Neural cell (in vitro differentiated cells): ENCODE measurements around the gene UCKL1. TPM values are rescaled to one million over a fixed set of nuclear protein-coding genes. Genes with fewer than 3 reads are reported as not detected.

Source experiments
- H2AFZ ChIP-seq: fragments of 200-600, 300-800 bp; sonication (generic), shearing (Covaris generic); 2 replicates; pipeline ENCODE4 v1.6.0; 2014; ENCODE audit warnings: low read depth, mild to moderate bottlenecking, antibody characterized with exemption, low read length, moderate library complexity
- H3F3A ChIP-seq: fragments of 200-600 bp; shearing (Covaris generic); 2 replicates; pipeline ENCODE4 v1.6.1; 2016; ENCODE audit warnings: mild to moderate bottlenecking, moderate library complexity, mixed read lengths, antibody characterized with exemption, low read length; ENCODE audit not compliant: insufficient read depth, poor library complexity, severe bottlenecking
- H3K27ac ChIP-seq: fragments of 200-600, 300-800 bp; sonication (generic), shearing (Covaris generic); 2 replicates; pipeline ENCODE4 v1.5.1; 2014; ENCODE audit warnings: mild to moderate bottlenecking, low read length, moderate library complexity
- H3K27me3 ChIP-seq: fragments of 300-800, 200-600 bp; sonication (generic), shearing (Covaris generic); 2 replicates; pipeline ENCODE4 v1.6.0; 2014; ENCODE audit warnings: mild to moderate bottlenecking, low read depth, low read length, moderate library complexity; ENCODE audit not compliant: insufficient read depth
- H3K36me3 ChIP-seq: fragments of 300-800, 200-600 bp; sonication (generic), shearing (Covaris generic); 2 replicates; pipeline ENCODE4 v1.5.1; 2014; ENCODE audit warnings: mild to moderate bottlenecking, antibody characterized with exemption, low read length, moderate library complexity; ENCODE audit not compliant: insufficient read depth
- H3K4me2 ChIP-seq: fragments of 300-800, 200-600 bp; sonication (generic), shearing (Covaris generic); 2 replicates; pipeline ENCODE4 v1.6.0; 2014; ENCODE audit warnings: mild to moderate bottlenecking, low read length
- H3K4me3 ChIP-seq: fragments of 300-800, 200-600 bp; sonication (generic), shearing (Covaris generic); 2 replicates; pipeline ENCODE4 v1.5.1; 2014; ENCODE audit warnings: mild to moderate bottlenecking, low read length, moderate library complexity
- H3K79me2 ChIP-seq: fragments of 200-600 bp; shearing (Covaris generic); replicated peaks from 2 replicates; pipeline ENCODE4 v1.6.0; 2014; ENCODE audit warnings: mild to moderate bottlenecking, low read length, moderate library complexity; ENCODE audit not compliant: insufficient read depth
- H3K9ac ChIP-seq: fragments of 300-800, 200-600 bp; sonication (generic), shearing (Covaris generic); 2 replicates; pipeline ENCODE4 v1.6.1; 2016; ENCODE audit warnings: mild to moderate bottlenecking, low read length, mixed read lengths
- H3K9me2 ChIP-seq: fragments of 200-600 bp; shearing (Covaris generic); 2 replicates; pipeline ENCODE4 v1.6.1; 2016; ENCODE audit warnings: mild to moderate bottlenecking, low read length, mixed read lengths; ENCODE audit not compliant: insufficient read depth
- H3K9me3 ChIP-seq: fragments of 200-600, 300-800 bp; sonication (generic), shearing (Covaris generic); 2 replicates; pipeline ENCODE4 v1.6.1; 2016; ENCODE audit warnings: mild to moderate bottlenecking, mixed run types, low read length, moderate library complexity, mixed read lengths
- H4K20me1 ChIP-seq: fragments of 200-600 bp; shearing (Covaris generic); 2 replicates; pipeline ENCODE4 v1.6.1; 2016; ENCODE audit warnings: mild to moderate bottlenecking, mixed run types; ENCODE audit not compliant: insufficient read depth
- EP300 ChIP-seq: fragments of 450-650 bp; conservative IDR thresholded peaks from 2 replicates; pipeline ENCODE4 v1.6.1; 2014; ENCODE audit warnings: antibody characterized with exemption, mild to moderate bottlenecking, moderate library complexity; ENCODE audit not compliant: poor library complexity, severe bottlenecking
- EZH2 ChIP-seq: fragments of 200-600, 300-800 bp; shearing (Covaris generic), sonication (generic); IDR thresholded peaks from 2 replicates; pipeline ENCODE4 v1.6.1; 2014; ENCODE audit warnings: antibody characterized with exemption, low read length, borderline replicate concordance, mild to moderate bottlenecking; ENCODE audit not compliant: insufficient read depth, poor library complexity, severe bottlenecking
- MXI1 ChIP-seq: fragments of 450-650 bp; conservative IDR thresholded peaks from 2 replicates; pipeline ENCODE4 v1.6.1; 2014; ENCODE audit warnings: antibody characterized with exemption, mild to moderate bottlenecking; ENCODE audit not compliant: poor library complexity, severe bottlenecking
- POLR2AphosphoS5 ChIP-seq: IDR thresholded peaks from 2 replicates; pipeline ENCODE4 v1.6.1; 2012
- RAD21 ChIP-seq: fragments of 450-650 bp; conservative IDR thresholded peaks from 2 replicates; pipeline ENCODE4 v1.6.1; 2014; ENCODE audit warnings: antibody characterized with exemption, mild to moderate bottlenecking, moderate library complexity
- SMC3 ChIP-seq: fragments of 450-650 bp; conservative IDR thresholded peaks from 2 replicates; pipeline ENCODE4 v1.6.1; 2014; ENCODE audit warnings: antibody characterized with exemption, mild to moderate bottlenecking, moderate library complexity; ENCODE audit not compliant: poor library complexity
- TAF1 ChIP-seq: IDR thresholded peaks from 2 replicates; pipeline ENCODE4 v1.6.1; 2012; ENCODE audit warnings: low read depth
- polyA plus RNA-seq: library from polyadenylated mRNA; depleted of rRNA; stranded (reverse); fragments of >200 nt; gene quantifications from 2 replicates; pipeline ENCODE4 v1.2.3, GENCODE V29; 2014
- TF ChIP-seq, protein P1 (sequence below): fragments of 450-650 bp; IDR thresholded peaks from 2 replicates; pipeline ENCODE4 v1.5.1; 2014; ENCODE audit warnings: antibody characterized with exemption, mild to moderate bottlenecking, moderate library complexity; ENCODE audit not compliant: poor library complexity, severe bottlenecking
- TF ChIP-seq, protein P2 (sequence below): IDR thresholded peaks from 2 replicates; pipeline ENCODE4 v1.6.1; 2012; ENCODE audit warnings: borderline replicate concordance

The UCKL1 gene
- polyA plus RNA-seq, 1 donor from 2014 or later: 58.9 TPM

- H2AFZ ChIP-seq: no peak overlapping the region
- H3K27me3 ChIP-seq: no peaks in the 10 kb centered on the region
- H3K9me3 ChIP-seq: no peaks in the 10 kb centered on the region
- peaks cover 3% of the 10 kb centered on the region for H3K36me3 ChIP-seq
- no peak overlapping the region for H3K9ac ChIP-seq
- H3K4me3 ChIP-seq: no peak overlapping the region
- no peaks in the 10 kb centered on the region for H4K20me1 ChIP-seq
- H3K79me2 ChIP-seq: no peaks in the 10 kb centered on the region
- TF ChIP-seq TAF1 (no peak), RAD21 (no peak), MXI1 (no peak), EP300 (no peak), POLR2AphosphoS5 (no peak), SMC3 (no peak), EZH2 (no peak)
- TF ChIP-seq, protein P1, sequence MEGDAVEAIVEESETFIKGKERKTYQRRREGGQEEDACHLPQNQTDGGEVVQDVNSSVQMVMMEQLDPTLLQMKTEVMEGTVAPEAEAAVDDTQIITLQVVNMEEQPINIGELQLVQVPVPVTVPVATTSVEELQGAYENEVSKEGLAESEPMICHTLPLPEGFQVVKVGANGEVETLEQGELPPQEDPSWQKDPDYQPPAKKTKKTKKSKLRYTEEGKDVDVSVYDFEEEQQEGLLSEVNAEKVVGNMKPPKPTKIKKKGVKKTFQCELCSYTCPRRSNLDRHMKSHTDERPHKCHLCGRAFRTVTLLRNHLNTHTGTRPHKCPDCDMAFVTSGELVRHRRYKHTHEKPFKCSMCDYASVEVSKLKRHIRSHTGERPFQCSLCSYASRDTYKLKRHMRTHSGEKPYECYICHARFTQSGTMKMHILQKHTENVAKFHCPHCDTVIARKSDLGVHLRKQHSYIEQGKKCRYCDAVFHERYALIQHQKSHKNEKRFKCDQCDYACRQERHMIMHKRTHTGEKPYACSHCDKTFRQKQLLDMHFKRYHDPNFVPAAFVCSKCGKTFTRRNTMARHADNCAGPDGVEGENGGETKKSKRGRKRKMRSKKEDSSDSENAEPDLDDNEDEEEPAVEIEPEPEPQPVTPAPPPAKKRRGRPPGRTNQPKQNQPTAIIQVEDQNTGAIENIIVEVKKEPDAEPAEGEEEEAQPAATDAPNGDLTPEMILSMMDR: no peak
- TF ChIP-seq, protein P2, sequence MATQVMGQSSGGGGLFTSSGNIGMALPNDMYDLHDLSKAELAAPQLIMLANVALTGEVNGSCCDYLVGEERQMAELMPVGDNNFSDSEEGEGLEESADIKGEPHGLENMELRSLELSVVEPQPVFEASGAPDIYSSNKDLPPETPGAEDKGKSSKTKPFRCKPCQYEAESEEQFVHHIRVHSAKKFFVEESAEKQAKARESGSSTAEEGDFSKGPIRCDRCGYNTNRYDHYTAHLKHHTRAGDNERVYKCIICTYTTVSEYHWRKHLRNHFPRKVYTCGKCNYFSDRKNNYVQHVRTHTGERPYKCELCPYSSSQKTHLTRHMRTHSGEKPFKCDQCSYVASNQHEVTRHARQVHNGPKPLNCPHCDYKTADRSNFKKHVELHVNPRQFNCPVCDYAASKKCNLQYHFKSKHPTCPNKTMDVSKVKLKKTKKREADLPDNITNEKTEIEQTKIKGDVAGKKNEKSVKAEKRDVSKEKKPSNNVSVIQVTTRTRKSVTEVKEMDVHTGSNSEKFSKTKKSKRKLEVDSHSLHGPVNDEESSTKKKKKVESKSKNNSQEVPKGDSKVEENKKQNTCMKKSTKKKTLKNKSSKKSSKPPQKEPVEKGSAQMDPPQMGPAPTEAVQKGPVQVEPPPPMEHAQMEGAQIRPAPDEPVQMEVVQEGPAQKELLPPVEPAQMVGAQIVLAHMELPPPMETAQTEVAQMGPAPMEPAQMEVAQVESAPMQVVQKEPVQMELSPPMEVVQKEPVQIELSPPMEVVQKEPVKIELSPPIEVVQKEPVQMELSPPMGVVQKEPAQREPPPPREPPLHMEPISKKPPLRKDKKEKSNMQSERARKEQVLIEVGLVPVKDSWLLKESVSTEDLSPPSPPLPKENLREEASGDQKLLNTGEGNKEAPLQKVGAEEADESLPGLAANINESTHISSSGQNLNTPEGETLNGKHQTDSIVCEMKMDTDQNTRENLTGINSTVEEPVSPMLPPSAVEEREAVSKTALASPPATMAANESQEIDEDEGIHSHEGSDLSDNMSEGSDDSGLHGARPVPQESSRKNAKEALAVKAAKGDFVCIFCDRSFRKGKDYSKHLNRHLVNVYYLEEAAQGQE: no peak
- H3K9me2 ChIP-seq: no peaks in the 10 kb centered on the region
- H3F3A ChIP-seq: no peaks in the 10 kb centered on the region
- no peak overlapping the region for H3K27ac ChIP-seq
- H3K4me2 ChIP-seq: no peak overlapping the region
Measured at GRCh38 chr20:63933646-63934045, 22.6 kb downstream of the UCKL1 start.

GRCh38 chr20:63932606-63933160 lies 23.5 kb downstream of the UCKL1 start:
- no peak overlapping the region for H2AFZ ChIP-seq
- H3K9ac ChIP-seq: no peak overlapping the region
- no peaks in the 10 kb centered on the region for H3K9me3 ChIP-seq
- H3F3A ChIP-seq: no peaks in the 10 kb centered on the region
- no peak overlapping the region for H3K4me2 ChIP-seq
- H3K9me2 ChIP-seq: no peaks in the 10 kb centered on the region
- no peaks in the 10 kb centered on the region for H3K27me3 ChIP-seq
- TF ChIP-seq, protein P2: no peak
- no peak for TF ChIP-seq POLR2AphosphoS5
- no peak for TF ChIP-seq MXI1
- no peak for TF ChIP-seq EP300
- TF ChIP-seq, protein P1: no peak
- no peak for TF ChIP-seq RAD21
- no peak for TF ChIP-seq SMC3
- no peak for TF ChIP-seq EZH2
- TF ChIP-seq TAF1: no peak
- no peak overlapping the region for H3K4me3 ChIP-seq
- no peak overlapping the region for H3K27ac ChIP-seq
- H4K20me1 ChIP-seq: no peaks in the 10 kb centered on the region
- H3K36me3 ChIP-seq: peaks cover 3% of the 10 kb centered on the region
- H3K79me2 ChIP-seq: no peaks in the 10 kb centered on the region
